Keratinocyte (primary cell): ENCODE measurements around the gene NOS3. TPM values are rescaled to one million over a fixed set of nuclear protein-coding genes. Genes with fewer than 3 reads are reported as not detected.

ENCODE experiments used
- DNase-seq: peaks from one replicate; pipeline ENCODE4 v3.0.0-alpha.2; 2011; ENCODE audit warnings: low read depth, missing footprints, low spot score
- FAIRE-seq: peaks from 2 replicates; lab custom pipeline; 2011; peaks lifted over from hg19 to GRCh38; lab: Jason Lieb, UNC
- H2AFZ ChIP-seq: 2 replicates; pipeline ENCODE4 v1.6.0; 2012; ENCODE audit warnings: low read length, control low read depth, inconsistent platforms; ENCODE audit not compliant: control insufficient read depth
- H3K27ac ChIP-seq: 2 replicates; pipeline ENCODE4 v1.5.1; 2011; ENCODE audit warnings: low read length; ENCODE audit not compliant: control insufficient read depth, insufficient read depth
- H3K27me3 ChIP-seq: 3 replicates; pipeline ENCODE4 v1.6.0; 2011; ENCODE audit warnings: low read length; ENCODE audit not compliant: control insufficient read depth, insufficient read depth; ENCODE audit errors: extremely low read depth
- H3K36me3 ChIP-seq, 2 experiments: 2 replicates in 1 of 2; 3 replicates in 1 of 2; pipeline ENCODE4 v1.5.1; 2011; ENCODE audit warnings: low read length in 2 of 2, mild to moderate bottlenecking in 1 of 2; ENCODE audit not compliant: control insufficient read depth in 2 of 2, insufficient read depth in 2 of 2; ENCODE audit errors: extremely low read depth in 1 of 2
- H3K4me1 ChIP-seq: 3 replicates; pipeline ENCODE4 v1.5.1; 2011; ENCODE audit warnings: low read length; ENCODE audit not compliant: control insufficient read depth, insufficient read depth; ENCODE audit errors: extremely low read depth
- H3K4me2 ChIP-seq: 3 replicates; pipeline ENCODE4 v1.6.0; 2011; ENCODE audit warnings: low read depth, low read length; ENCODE audit not compliant: control insufficient read depth, insufficient read depth; ENCODE audit errors: extremely low read depth
- H3K4me3 ChIP-seq, 3 experiments: fragments of 200-600 bp in 1 of 3; sonication (generic) in 1 of 3; 2 replicates in 2 of 3; 3 replicates in 1 of 3; pipeline ENCODE4 v1.5.1; 2011 to 2016; ENCODE audit warnings: low read length in 3 of 3, mild to moderate bottlenecking in 3 of 3, control low read depth in 2 of 3, inconsistent platforms in 1 of 3, low read depth in 1 of 3, mixed read lengths in 1 of 3, mixed run types in 1 of 3, moderate library complexity in 1 of 3; ENCODE audit not compliant: control insufficient read depth in 2 of 3, insufficient read depth in 2 of 3; ENCODE audit errors: extremely low read depth in 1 of 3
- H3K79me2 ChIP-seq: 2 replicates; pipeline ENCODE4 v1.6.0; 2012; ENCODE audit warnings: low read length; ENCODE audit not compliant: control insufficient read depth, insufficient read depth
- H3K9ac ChIP-seq: 3 replicates; pipeline ENCODE4 v1.6.0; 2011; ENCODE audit warnings: low read length; ENCODE audit not compliant: control insufficient read depth, insufficient read depth; ENCODE audit errors: extremely low read depth
- H3K9me1 ChIP-seq: 3 replicates; pipeline ENCODE4 v1.6.0; 2011; ENCODE audit warnings: low read length; ENCODE audit not compliant: control insufficient read depth, insufficient read depth; ENCODE audit errors: extremely low read depth
- H3K9me3 ChIP-seq: 2 replicates; pipeline ENCODE4 v1.5.1; 2012; ENCODE audit warnings: low read depth, low read length; ENCODE audit not compliant: control insufficient read depth
- H4K20me1 ChIP-seq: 3 replicates; pipeline ENCODE4 v1.6.0; 2011; ENCODE audit warnings: low read length; ENCODE audit not compliant: control insufficient read depth, insufficient read depth; ENCODE audit errors: extremely low read depth
- CTCF ChIP-seq, 3 experiments: IDR thresholded peaks in 1 of 3; conservative IDR thresholded peaks in 1 of 3; optimal IDR thresholded peaks in 1 of 3; 2 replicates in 2 of 3; 3 replicates in 1 of 3; pipeline versions ENCODE3 to v1.5.1; 2011; ENCODE audit warnings: low read length in 3 of 3, mild to moderate bottlenecking in 3 of 3, moderate library complexity in 2 of 3, control low read depth in 1 of 3, inconsistent platforms in 1 of 3; ENCODE audit not compliant: insufficient read depth in 2 of 3; ENCODE audit errors: extremely low read depth in 1 of 3
- EZH2 ChIP-seq: IDR thresholded peaks from one replicate; pipeline ENCODE4 v1.6.1; 2012; ENCODE audit warnings: inconsistent platforms, mild to moderate bottlenecking, low read length, moderate library complexity
- dilution Hi-C: fragments of 300-500 bp; cut with MboI; formaldehyde crosslinking; loops from one replicate; pipeline ENCODE4 v1.7.0; 2020; ENCODE audit warnings: low sequenced_read_pairs; ENCODE audit not compliant: extremely low pct_ligation_motif_present
- polyA plus RNA-seq, 5 experiments: library from polyadenylated mRNA; depleted of rRNA in 3 of 5; stranded (reverse) in 3 of 5; stranded (forward) in 1 of 5; unstranded in 1 of 5; fragments of >200 nt; gene quantifications; 1 replicate in 1 of 5; 2 replicates in 3 of 5; 3 replicates in 1 of 5; pipeline versions ENCODE4 v1.2.1 to v1.2.3, GENCODE V29; 2011 to 2012; ENCODE audit warnings: missing spikeins in 2 of 5, low read depth in 1 of 5, low replicate concordance in 1 of 5

NOS3 gene
- polyA plus RNA-seq, 1 donor (not counting 4 experiments of a cell fraction or from before 2014, with no cell fraction given), result 0.77 TPM

GRCh38 chr7:151008143-151008510, 17.3 kb downstream of the NOS3 start:
- Histone ChIP-seq H3K9ac (no peak overlapping the region), H3K4me3 (peak overlapping the region in 1 of 3 experiments; percentile 59), H3K4me1 (peaks cover 7% of the 10 kb centered on the region)

GRCh38 chr7:151008511-151009323, 17.9 kb downstream of the NOS3 start:
- H3K9me3 ChIP-seq, result no peaks in the 10 kb centered on the region
- H4K20me1 ChIP-seq, result no peaks in the 10 kb centered on the region
- H3K79me2 ChIP-seq, result no peaks in the 10 kb centered on the region
- H3K27ac ChIP-seq, result no peak overlapping the region
- FAIRE-seq, result no peak
- H3K9ac ChIP-seq, result peak overlapping the region; percentile 33
- no peaks in the 10 kb centered on the region for H3K9me1 ChIP-seq
- peak overlapping the region; percentile 62 for H2AFZ ChIP-seq
- H3K4me1 ChIP-seq, result peaks cover 9% of the 10 kb centered on the region
- no peaks in the 10 kb centered on the region for H3K36me3 ChIP-seq
- TF ChIP-seq CTCF (optimal IDR thresholded peaks at IDR 0.05 in 1 of 3, IDR thresholded peaks at IDR 0.05 in 1 of 3, conservative IDR thresholded peaks at IDR 0.05 in 1 of 3; ENCODE audit: extremely low read depth in 1 of 3, insufficient read depth in 2 of 3, low read length in 3 of 3), result peak; percentile 63 to 93 (median 79)
- TF ChIP-seq EZH2, result no peak
- peak overlapping the region; percentile 60 for H3K4me2 ChIP-seq
- peak overlapping the region in 1 of 3 experiments; percentile 59 for H3K4me3 ChIP-seq
- no peak for DNase-seq
- dilution Hi-C loops, result no loop called here
- H3K27me3 ChIP-seq, result peaks cover 35% of the 10 kb centered on the region

More at GRCh38 chr7:151008143-151008510, 17.3 kb downstream of the NOS3 start:
- FAIRE-seq (no peak), DNase-seq (no peak)
- peak overlapping the region; percentile 53 for H2AFZ ChIP-seq
- no peak for TF ChIP-seq EZH2
- no peak for TF ChIP-seq CTCF (optimal IDR thresholded peaks at IDR 0.05 in 1 of 3, IDR thresholded peaks at IDR 0.05 in 1 of 3, conservative IDR thresholded peaks at IDR 0.05 in 1 of 3; ENCODE audit: extremely low read depth in 1 of 3, insufficient read depth in 2 of 3, low read length in 3 of 3)
- no peaks in the 10 kb centered on the region for H3K9me3 ChIP-seq
- H3K79me2 ChIP-seq, result no peaks in the 10 kb centered on the region
- H3K27ac ChIP-seq, result no peak overlapping the region
- H3K36me3 ChIP-seq, result no peaks in the 10 kb centered on the region
- no peaks in the 10 kb centered on the region for H3K9me1 ChIP-seq
- H3K4me2 ChIP-seq, result peak overlapping the region; percentile 60
- dilution Hi-C loops, result no loop called here
- H4K20me1 ChIP-seq, result no peaks in the 10 kb centered on the region
- peaks cover 32% of the 10 kb centered on the region for H3K27me3 ChIP-seq
